Erythroblast (primary cell): Measurements from ENCODE around the gene PAM.

Source experiments
- DNase-seq, 2 experiments: peaks; one replicate each; lab custom pipeline; 2025; lab: John Stamatoyannopoulos, UW
- GATA1 ChIP-seq: IDR thresholded peaks from 2 replicates; pipeline ENCODE4 v1.6.1; 2011; ENCODE audit warnings: low read depth, mild to moderate bottlenecking, control low read depth, low read length, moderate library complexity
- POLR2A ChIP-seq: IDR thresholded peaks from 2 replicates; pipeline ENCODE4 v1.6.1; 2011; ENCODE audit warnings: mild to moderate bottlenecking, low read length

Gene PAM

DNA sequence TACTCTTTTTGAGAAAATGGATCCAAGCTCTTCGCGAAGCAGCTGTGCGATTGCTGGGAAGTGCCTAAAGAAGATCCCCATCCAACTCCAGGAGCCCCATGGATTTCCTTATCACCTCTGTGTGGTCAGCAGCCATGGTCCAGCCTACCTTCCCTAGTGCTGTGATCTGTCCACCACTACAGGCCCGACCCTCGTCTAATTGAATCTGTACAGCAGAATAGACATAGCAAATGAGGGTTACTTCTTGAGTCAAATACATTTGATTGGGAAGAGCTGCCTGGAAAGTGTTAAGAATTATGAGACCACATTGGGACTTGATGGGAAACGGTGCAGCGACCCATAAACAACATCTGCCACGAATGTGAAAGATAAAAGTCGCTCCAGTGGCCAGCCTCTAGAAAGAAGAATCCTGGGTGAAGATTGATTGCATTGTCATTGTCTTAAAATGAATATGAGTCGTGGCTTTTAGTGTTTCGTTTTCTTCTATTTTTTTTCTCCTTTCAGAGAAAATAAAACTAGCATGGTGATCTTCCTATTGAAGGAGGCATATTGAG, 118.4 kb downstream of the PAM start:
- no peak for TF ChIP-seq GATA1
- TF ChIP-seq POLR2A, result no peak
- no peak for DNase-seq

DNA sequence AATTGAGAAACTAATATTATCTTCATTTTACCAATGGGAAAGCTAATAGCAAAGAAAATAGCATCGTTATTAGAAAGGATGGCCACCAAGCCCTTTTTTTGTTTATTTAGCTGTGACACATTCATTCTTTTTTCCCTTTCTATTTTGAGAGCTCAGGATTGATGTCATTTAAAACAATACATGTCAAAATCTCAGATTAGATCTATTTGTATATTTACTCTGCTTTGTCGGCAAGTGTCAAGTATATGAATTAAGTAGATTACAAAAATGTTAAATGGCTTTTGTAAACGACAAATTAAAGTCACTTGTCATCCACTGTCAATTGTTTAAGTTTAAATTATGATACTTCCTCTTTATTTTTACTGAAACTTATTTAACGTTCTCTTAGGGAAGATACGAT, 118.9 kb downstream of the PAM start:
- TF ChIP-seq POLR2A (no peak), GATA1 (no peak)
- no peak for DNase-seq

DNA sequence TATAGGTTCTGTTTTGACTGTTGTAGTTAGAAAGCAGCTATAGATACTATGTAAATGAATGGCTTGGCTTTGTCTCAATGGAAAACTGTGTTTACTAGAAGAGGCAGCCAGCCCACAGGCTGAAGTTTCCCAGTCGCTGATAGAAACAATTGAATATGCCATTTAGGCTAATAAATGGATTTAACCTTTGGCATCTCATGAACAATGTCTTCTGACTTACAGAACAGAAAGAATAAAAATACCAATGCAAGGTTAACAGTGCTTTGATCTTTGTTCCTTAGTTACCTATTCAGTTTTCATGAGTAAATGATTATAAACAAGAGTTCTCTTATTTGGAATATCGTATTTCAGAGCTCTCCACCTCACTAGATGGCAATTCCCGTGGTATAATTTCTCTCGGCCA, 120.6 kb downstream of the PAM start:
- TF ChIP-seq POLR2A (no peak), GATA1 (no peak)
- DNase-seq, result no peak

DNA sequence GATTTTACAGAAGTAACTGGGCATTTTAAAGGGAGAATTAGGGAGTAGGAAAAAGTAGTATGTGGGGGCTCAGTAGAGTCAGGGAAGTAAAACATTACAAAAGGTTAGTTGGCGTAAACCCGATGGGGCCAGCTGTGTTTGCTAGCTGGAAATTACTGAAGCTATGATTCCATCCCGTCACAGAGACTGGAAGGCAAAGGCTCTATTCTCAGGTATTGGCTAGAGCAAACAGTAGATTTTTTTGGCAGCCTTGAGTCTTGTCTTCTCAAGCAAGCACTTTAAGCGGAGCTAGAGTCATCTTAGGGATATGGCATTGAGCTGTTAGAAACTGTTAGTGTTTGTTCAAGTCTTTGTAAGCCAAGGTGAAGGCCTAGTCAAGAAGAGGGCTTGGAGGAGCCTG, 121.5 kb downstream of the PAM start:
- DNase-seq, result no peak
- TF ChIP-seq GATA1 (no peak), POLR2A (no peak)

DNA sequence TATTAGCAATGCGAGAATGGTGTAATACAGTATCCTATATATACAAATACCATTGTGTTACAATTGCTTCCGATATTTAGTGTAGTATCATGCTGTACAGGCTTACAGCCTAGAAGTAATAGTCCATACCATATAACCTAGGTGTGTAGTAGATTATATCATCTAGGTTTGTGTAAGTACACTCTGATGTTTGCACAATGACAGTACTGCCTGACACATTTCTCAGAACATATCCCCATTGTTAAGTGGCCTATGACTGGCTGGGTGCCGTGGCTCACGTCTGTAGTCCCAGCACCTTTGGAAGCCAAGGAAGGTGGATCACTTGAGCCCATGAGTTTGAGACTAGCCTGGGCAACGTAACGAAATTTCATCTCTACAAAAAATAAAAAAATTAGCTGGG, 124.6 kb downstream of the PAM start:
- no peak for DNase-seq
- TF ChIP-seq POLR2A, result no peak
- TF ChIP-seq GATA1, result no peak

DNA sequence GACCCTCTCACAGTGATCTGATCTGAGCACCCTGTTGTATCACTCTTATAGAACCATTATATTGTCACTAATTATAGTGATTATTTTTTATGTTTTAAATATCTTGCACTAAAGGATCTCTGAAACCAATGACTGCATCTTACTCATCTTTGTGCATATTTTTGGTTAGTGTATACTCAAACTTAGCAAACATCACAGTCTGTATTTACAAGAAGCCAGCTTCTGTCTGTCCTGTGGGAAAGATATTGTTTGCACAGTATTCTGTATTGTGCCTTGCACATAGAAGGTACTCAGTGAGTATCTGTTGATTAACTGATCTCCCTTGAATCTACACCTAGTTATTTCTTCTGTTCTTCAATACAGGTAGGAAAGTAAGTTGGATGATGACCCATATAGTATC, 131.5 kb downstream of the PAM start:
- DNase-seq, result no peak
- TF ChIP-seq GATA1 (no peak), POLR2A (no peak)

DNA sequence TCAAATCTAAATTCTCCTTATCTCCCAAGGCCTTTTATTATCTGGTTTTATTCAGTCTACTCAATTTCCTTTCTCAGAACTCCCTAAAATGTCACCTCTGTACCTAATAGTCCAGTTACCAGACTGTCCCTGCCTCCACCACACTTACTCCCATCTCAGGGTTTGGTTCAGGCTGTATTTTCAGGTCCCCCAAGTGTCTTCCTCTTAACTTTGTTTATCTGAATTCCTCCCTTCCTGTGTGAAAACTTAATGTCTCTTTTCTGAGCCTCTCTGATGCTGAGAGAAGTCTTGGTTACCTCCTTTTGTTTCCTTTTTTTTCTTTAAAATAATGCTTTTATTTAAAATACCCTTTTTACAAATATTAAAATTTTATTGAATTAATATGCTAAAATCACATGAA, 133.4 kb downstream of the PAM start:
- no peak for DNase-seq

DNA sequence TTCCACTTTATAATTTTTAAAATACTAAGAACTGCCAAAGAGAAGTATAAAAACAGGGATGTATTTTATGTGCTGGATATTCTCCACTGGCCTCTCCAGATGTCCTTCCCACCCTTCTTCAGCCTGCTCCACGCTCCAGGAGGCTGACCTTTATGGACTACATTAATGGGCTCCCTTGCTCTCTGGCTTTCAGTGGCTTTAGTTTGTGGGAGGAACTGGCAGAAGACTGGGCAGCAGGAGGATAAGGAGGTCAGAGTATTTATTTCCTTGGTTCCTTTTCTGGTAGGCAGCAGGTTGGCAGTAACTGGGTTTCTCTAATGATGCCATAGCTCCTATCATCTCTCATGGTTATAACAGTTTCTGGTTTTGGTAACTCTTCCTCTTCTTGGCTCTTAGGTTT, 133.9 kb downstream of the PAM start:
- DNase-seq, result no peak
- no peak for TF ChIP-seq GATA1
- no peak for TF ChIP-seq POLR2A

More for the DNA sequence above, 133.4 kb downstream of the PAM start:
- no peak for TF ChIP-seq GATA1
- no peak for TF ChIP-seq POLR2A

DNA sequence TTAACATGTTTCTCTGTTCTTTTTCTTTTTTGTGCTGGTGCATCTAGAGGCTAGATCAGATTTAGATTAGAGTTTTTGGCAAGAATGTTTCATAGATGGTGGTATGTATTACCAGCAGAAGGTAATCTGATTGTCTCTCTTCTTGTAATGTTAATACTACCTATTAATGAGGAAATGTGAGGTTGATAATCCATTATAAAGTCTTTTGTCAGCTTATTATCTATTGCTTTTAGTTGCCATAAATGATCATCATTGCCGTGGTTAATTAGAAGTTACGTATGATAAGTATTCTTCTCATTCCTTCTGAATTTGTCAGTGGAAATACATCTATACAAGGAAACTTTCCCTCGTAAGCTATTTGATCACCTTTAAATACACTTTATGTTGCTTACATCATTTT, 135.0 kb downstream of the PAM start:
- no peak for TF ChIP-seq GATA1
- TF ChIP-seq POLR2A, result no peak
- DNase-seq, result no peak

DNA sequence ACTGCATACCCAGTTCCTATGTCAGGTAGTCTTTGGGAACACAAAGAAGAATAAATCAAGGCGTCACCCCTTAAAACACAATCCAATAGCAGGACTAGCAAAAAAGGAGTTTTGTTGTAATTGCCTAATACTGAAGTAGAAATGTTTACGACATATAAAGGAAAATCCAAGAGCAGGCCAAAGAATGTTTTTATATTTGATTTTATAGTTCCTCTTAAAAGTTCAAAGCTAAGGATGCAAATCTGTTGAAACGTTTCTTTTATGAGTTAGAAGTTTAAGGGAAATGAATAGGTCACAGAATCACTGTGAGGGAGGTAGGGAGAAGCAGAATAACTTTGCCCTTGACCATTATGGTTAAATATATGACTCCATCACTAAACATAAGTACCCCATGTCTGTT, 136.1 kb downstream of the PAM start:
- no peak for TF ChIP-seq GATA1
- TF ChIP-seq POLR2A, result no peak
- DNase-seq, result no peak

DNA sequence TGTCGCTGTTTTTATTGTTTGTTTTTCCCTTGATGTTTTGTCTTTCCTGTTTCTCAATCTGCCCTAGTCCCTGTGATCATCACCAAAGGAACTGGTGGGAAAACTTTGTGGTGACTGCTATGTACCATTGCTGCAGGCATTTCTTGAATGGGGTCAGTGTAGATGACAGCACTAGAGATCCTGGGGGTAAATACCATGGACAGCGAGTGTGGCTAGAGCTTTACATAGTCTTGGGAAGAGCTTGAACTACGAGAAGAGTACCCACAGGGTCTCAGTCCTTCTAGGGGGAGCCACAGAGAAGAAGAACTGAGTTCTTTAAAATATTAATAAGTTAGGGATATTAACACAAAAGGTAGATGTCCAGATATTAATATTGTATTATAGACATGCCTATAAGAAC, 138.8 kb downstream of the PAM start:
- TF ChIP-seq POLR2A (no peak), GATA1 (no peak)

DNA sequence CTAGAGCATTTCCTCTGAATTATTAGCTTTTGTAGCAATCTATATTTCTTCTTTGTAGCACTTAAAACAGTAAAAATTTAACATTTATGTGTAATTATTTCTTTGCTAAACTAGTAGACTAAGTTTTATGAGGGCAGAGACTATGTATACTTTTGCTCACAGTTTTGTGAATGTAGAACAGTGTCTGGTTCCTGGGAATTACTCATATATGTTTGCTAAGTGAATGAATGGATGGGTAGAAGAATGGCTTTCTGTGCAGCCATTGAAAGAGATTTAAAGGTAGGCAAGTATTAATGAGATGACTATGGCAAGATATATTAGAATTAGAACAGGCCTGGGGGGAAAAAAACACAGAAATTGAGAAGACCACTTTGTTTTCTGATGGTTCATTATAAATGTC, 140.1 kb downstream of the PAM start:
- TF ChIP-seq GATA1, result no peak

More for the DNA sequence above, 138.8 kb downstream of the PAM start:
- no peak for DNase-seq

DNA sequence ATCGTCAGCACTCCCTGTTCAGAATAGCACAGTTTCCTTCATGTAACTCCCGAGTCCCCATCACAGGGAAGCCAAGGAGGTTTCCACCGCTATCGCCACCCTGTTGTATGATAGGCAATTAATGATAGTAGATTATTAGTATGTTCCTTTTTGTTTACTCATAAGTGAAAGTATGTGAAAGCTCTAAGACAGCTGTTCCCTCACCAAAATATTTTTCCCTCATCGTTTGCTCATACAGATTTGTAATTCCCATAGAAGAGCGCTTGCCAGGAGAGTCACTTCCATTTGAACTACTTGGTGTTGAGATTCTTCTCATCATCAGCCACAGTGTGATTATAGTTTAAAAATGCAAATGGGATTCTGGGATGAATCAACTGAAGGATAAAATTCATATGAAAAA, 140.9 kb downstream of the PAM start:
- DNase-seq, result no peak
- TF ChIP-seq POLR2A (no peak), GATA1 (no peak)

More for the DNA sequence above, 140.1 kb downstream of the PAM start:
- no peak for DNase-seq

DNA sequence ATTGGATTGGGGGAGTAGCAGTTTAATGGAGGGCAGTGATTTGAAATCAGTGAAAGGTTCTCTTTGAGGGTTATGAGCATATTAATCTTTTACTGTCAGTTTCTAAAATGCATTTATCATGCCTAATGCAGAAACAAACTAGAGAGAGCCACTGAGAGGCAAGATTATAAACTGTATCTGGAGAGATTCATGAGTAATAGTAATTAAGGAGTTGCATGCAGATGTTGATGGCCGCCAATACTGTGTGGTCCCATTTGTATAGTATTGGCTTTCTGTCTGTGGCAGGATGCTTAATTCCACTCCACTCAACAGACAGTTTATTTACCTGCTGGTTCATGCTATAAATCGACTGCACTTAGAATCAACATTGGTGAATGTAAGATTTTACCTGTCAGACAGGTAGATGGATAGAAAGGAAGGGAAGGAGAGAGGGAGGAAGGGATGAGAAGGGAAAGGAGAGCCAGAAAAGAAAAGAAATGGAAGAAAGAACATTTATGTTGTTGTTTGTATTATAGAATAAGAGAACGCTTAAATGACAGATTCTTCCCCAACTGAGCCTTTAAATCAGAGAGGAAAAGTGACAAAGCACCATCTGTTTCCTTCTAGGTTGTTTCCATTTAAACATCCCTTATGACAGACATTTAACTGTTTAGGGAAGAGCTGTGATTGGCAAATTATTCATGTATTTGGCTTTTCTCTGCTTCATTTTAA, 146.5 kb downstream of the PAM start:
- no peak for DNase-seq

DNA sequence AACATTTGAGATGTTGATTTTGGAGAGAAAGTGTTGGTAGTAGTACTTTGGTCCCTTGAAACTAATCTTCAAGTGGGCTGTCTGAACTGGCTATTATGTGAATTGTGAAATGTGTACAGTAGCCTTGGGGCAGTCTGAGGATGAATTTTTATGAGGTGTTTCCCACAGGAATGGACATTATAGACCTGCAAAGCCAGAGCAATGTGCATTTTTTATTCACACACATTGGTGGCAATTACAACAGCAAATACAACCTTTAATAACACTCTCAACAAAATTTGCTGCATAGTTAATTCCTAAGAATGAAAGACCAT, 147.0 kb downstream of the PAM start:
- DNase-seq, result no peak

More for the DNA sequence above, 146.5 kb downstream of the PAM start:
- TF ChIP-seq POLR2A (no peak), GATA1 (no peak)

More for the DNA sequence above, 147.0 kb downstream of the PAM start:
- TF ChIP-seq POLR2A, result no peak
- TF ChIP-seq GATA1, result no peak
